GM12892 (cell line): Measurements from ENCODE around the gene ELSPBP1.
"Not testable (repeated sequence)": the region's sequence is repeated elsewhere in the genome, so short reads cannot be mapped to it uniquely, and the experiment has no call there.

Experiments
- POLR2A ChIP-seq: IDR thresholded peaks from 2 replicates; pipeline ENCODE4 v1.6.1; 2011; ENCODE audit warnings: low read depth, low read length, control low read depth
- POLR2AphosphoS5 ChIP-seq: IDR thresholded peaks from 2 replicates; pipeline ENCODE4 v1.6.1; 2011; ENCODE audit warnings: low read depth, low read length, control low read depth
- TAF1 ChIP-seq: IDR thresholded peaks from 2 replicates; pipeline ENCODE4 v1.6.1; 2011; ENCODE audit warnings: low read depth, mild to moderate bottlenecking, control low read depth, low read length, borderline replicate concordance

- TF ChIP-seq POLR2A, POLR2AphosphoS5, TAF1: not testable (repeated sequence)
Measured at GRCh38 chr19:47952132-47952531, 42.3 kb upstream of the ELSPBP1 start.
